SK-N-SH (cell line): ENCODE results near the gene CDK14. TPM values are rescaled to one million over a fixed set of nuclear protein-coding genes. Genes with fewer than 3 reads are reported as not detected.

Source experiments
- CTCF ChIA-PET: fragments of 300-600, 350-600 bp; formaldehyde crosslinking; extraction: SDS; loops from one replicate; lab custom pipeline; 2021; lab: Yijun Ruan, JAX
- POLR2A ChIA-PET: fragments of 350-600 bp; sonication (Branson Sonifier 250); formaldehyde crosslinking; extraction: SDS; loops from one replicate; lab custom pipeline; 2020; ENCODE audit warnings: antibody characterized with exemption, inconsistent platforms; lab: Yijun Ruan, JAX
- DNase-seq: peaks from one replicate; pipeline ENCODE4 v3.0.0; 2012
- H2AFZ ChIP-seq: fragments of 200-600 bp; sonication (generic); 2 replicates; pipeline ENCODE4 v1.8.1; 2016; ENCODE audit warnings: antibody characterized with exemption, mild to moderate bottlenecking, low read depth
- H3F3A ChIP-seq: fragments of 200-600 bp; sonication (generic); replicated peaks from 2 replicates; pipeline ENCODE3; 2016; ENCODE audit warnings: antibody characterized with exemption, mild to moderate bottlenecking; ENCODE audit not compliant: insufficient read depth
- H3K27ac ChIP-seq, 2 experiments: fragments of 200-500 bp in 1 of 2; fragments of 200-600 bp in 1 of 2; sonication (Bioruptor generic) in 1 of 2; sonication (generic), shearing (Covaris generic) in 1 of 2; 2 replicates each; pipeline versions ENCODE4 v1.5.1 to v1.6.1; 2014 to 2016; ENCODE audit warnings: low read depth in 2 of 2, inconsistent platforms in 1 of 2, low read length in 1 of 2, mild to moderate bottlenecking in 1 of 2, mixed read lengths in 1 of 2
- H3K27me3 ChIP-seq: fragments of 200-600 bp; sonication (generic), shearing (Covaris generic); 2 replicates; pipeline ENCODE4 v1.6.1; 2016; ENCODE audit warnings: mixed run types; ENCODE audit not compliant: insufficient read depth
- H3K36me3 ChIP-seq, 2 experiments: fragments of 200-500 bp in 1 of 2; fragments of 200-600 bp in 1 of 2; sonication (Bioruptor generic) in 1 of 2; sonication (generic) in 1 of 2; replicated peaks in 1 of 2; 2 replicates each; pipeline versions ENCODE3 to v1.5.1; 2014 to 2016; ENCODE audit warnings: low read length in 1 of 2, mild to moderate bottlenecking in 1 of 2; ENCODE audit not compliant: insufficient read depth in 2 of 2, control insufficient read depth in 1 of 2
- H3K4me1 ChIP-seq, 2 experiments: fragments of 200-500 bp in 1 of 2; fragments of 200-600 bp in 1 of 2; sonication (Bioruptor generic) in 1 of 2; sonication (generic), shearing (Covaris generic) in 1 of 2; 2 replicates each; pipeline versions ENCODE4 v1.5.1 to v1.6.1; 2014 to 2016; ENCODE audit warnings: low read depth in 1 of 2, low read length in 1 of 2, mixed run types in 1 of 2; ENCODE audit not compliant: insufficient read depth in 2 of 2, control insufficient read depth in 1 of 2
- H3K4me2 ChIP-seq: fragments of 200-600 bp; sonication (generic), shearing (Covaris generic); 2 replicates; pipeline ENCODE4 v1.6.1; 2017; ENCODE audit warnings: mixed run types
- H3K4me3 ChIP-seq, 2 experiments: fragments of 200-500 bp in 1 of 2; fragments of 200-600 bp in 1 of 2; sonication (Bioruptor generic) in 1 of 2; sonication (generic), shearing (Covaris generic) in 1 of 2; 2 replicates each; pipeline versions ENCODE4 v1.5.1 to v1.8.1; 2014 to 2016; ENCODE audit warnings: low read depth in 2 of 2, inconsistent platforms in 1 of 2, low read length in 1 of 2, mild to moderate bottlenecking in 1 of 2, mixed read lengths in 1 of 2, moderate library complexity in 1 of 2
- H3K79me2 ChIP-seq: fragments of 200-600 bp; sonication (generic); 2 replicates; pipeline ENCODE4 v1.8.1; 2017; ENCODE audit warnings: mild to moderate bottlenecking; ENCODE audit not compliant: insufficient read depth
- H3K9ac ChIP-seq: fragments of 200-600 bp; sonication (generic); 2 replicates; pipeline ENCODE4 v1.6.1; 2017; ENCODE audit warnings: mixed run types
- H3K9me2 ChIP-seq: fragments of 200-600 bp; sonication (generic); 2 replicates; pipeline ENCODE4 v1.6.1; 2017; ENCODE audit warnings: mixed run types
- H3K9me3 ChIP-seq: fragments of 200-600 bp; sonication (generic); 2 replicates; pipeline ENCODE4 v1.6.1; 2017; ENCODE audit warnings: mixed run types, mild to moderate bottlenecking, moderate library complexity
- H4K20me1 ChIP-seq: fragments of 200-600 bp; sonication (generic); 2 replicates; pipeline ENCODE4 v1.6.1; 2017; ENCODE audit warnings: mild to moderate bottlenecking, mixed run types; ENCODE audit not compliant: insufficient read depth
- CHD2 ChIP-seq: fragments of 150-350 bp; IDR thresholded peaks from 2 replicates; pipeline ENCODE4 v1.6.1; 2018; ENCODE audit warnings: low read length; ENCODE audit not compliant: partially characterized antibody
- EP300 ChIP-seq, 2 experiments: IDR thresholded peaks; 2 replicates each; pipeline versions ENCODE4 v1.4.0 to v1.6.1; 2012; ENCODE audit warnings: borderline replicate concordance in 1 of 2, low read depth in 1 of 2, low read length in 1 of 2
- MEF2A ChIP-seq: IDR thresholded peaks from 2 replicates; pipeline ENCODE4 v1.4.0; 2012; ENCODE audit warnings: low read depth, borderline replicate concordance
- MXI1 ChIP-seq: IDR thresholded peaks from 2 replicates; pipeline ENCODE4 v1.6.1; 2012; ENCODE audit warnings: mild to moderate bottlenecking, low read depth, low read length, improper control_type of control experiment
- RCOR1 ChIP-seq: fragments of 150-350 bp; IDR thresholded peaks from 2 replicates; pipeline ENCODE4 v1.6.1; 2017; ENCODE audit warnings: antibody characterized with exemption, low read length
- RFX5 ChIP-seq: IDR thresholded peaks from 2 replicates; pipeline ENCODE4 v1.6.1; 2012; ENCODE audit warnings: mild to moderate bottlenecking, improper control_type of control experiment, low read length
- SMC3 ChIP-seq: IDR thresholded peaks from 2 replicates; pipeline ENCODE4 v1.6.1; 2012; ENCODE audit warnings: low read depth, low read length, improper control_type of control experiment
- TAF1 ChIP-seq: IDR thresholded peaks from 2 replicates; pipeline ENCODE4 v1.6.1; 2012; ENCODE audit warnings: low read depth, mild to moderate bottlenecking, low read length, moderate library complexity, borderline replicate concordance
- TCF12 ChIP-seq: IDR thresholded peaks from 2 replicates; pipeline ENCODE4 v1.4.0; 2012
- TEAD4 ChIP-seq: IDR thresholded peaks from 2 replicates; pipeline ENCODE4 v1.4.0; 2012; ENCODE audit warnings: mild to moderate bottlenecking, borderline replicate concordance; ENCODE audit not compliant: insufficient read depth
- USF1 ChIP-seq: IDR thresholded peaks from 2 replicates; pipeline ENCODE4 v1.4.0; 2012; ENCODE audit warnings: low read depth, borderline replicate concordance
- WGBS: methylation state at CpG from one replicate; pipeline ENCODE4 v1.1.6; 2017; ENCODE audit warnings: low lambda C conversion rate; 5-methylcytosine and 5-hydroxymethylcytosine counted together
- polyA plus RNA-seq, 3 experiments: library from polyadenylated mRNA; depleted of rRNA; stranded (reverse); fragments of >200 nt; gene quantifications; 2 replicates each; pipeline ENCODE4 v1.2.3, GENCODE V29; 2012

CDK14 gene
- polyA plus RNA-seq, 1 of the 3 experiments (the other 2 are of a cell fraction): 13.9 TPM

DNA sequence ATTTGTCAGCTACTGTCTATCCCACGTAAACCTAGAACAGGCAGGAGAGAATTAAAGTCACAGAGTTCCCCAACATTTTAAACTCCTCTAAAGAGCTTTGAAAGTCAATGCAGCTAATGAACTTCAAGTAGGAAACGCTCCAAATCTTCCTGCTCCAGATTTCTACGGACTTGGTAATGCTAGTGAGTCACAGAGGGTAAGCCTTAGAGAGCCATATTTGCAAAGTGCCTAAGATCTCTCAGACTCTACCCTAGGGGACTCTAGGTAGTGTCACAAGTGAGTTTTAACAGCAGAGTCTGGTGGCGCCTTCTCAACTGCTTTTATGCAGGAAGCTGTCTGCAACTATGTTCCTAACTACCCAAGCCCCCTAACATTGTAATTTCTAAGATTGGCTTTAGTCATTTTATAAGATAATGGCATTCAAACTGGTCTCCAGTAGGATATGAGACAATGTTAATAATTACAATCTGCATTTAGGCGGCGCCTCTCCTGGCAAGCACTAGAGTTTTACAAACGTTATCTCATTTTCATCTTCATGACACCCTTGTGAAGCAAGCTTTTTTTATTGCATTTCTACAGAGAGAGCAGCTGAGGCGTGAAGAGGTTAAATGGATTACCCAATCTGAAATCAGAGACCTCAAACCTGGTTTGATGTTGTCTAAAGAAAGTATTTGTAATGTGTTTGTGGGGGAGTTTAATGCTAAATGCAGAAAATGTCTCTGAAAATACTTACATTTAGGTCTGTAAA, 646.1 kb downstream of the CDK14 start:
- 77% methylated on average over 8 of the region's 8 CpGs for WGBS
- TF ChIP-seq TEAD4: no peak
- TF ChIP-seq SMC3: no peak
- TF ChIP-seq RFX5: no peak
- no peak for TF ChIP-seq TAF1
- TF ChIP-seq MEF2A: no peak
- no peak for TF ChIP-seq USF1
- H2AFZ ChIP-seq: no peak overlapping the region
- H3K9me3 ChIP-seq: no peaks in the 10 kb centered on the region
- ChIA-PET CTCF (interaction anchor here (1.0 to 2.3 kb wide), 3 partner anchors 12 to 152 kb away, joined by 3 to 7 read pairs (median 3); no protein-coding TSS in a partner anchor), POLR2A (no interaction called here)
- H3K4me1 ChIP-seq: peaks cover 5 to 8% of the 10 kb centered on the region in 2 experiments; a peak in 2 of 4 replicates
- H3K27ac ChIP-seq: no peak overlapping the region
- no peaks in the 10 kb centered on the region for H3F3A ChIP-seq
- H3K9ac ChIP-seq: no peak overlapping the region
- no peaks in the 10 kb centered on the region for H4K20me1 ChIP-seq
- H3K36me3 ChIP-seq: no peaks in the 10 kb centered on the region
- H3K79me2 ChIP-seq: no peaks in the 10 kb centered on the region
- no peak overlapping the region for H3K4me3 ChIP-seq
- no peak overlapping the region for H3K4me2 ChIP-seq
- DNase-seq: no peak
- H3K27me3 ChIP-seq: no peaks in the 10 kb centered on the region
- H3K9me2 ChIP-seq: no peaks in the 10 kb centered on the region

GRCh38 chr7:91243591-91244301, 647.6 kb downstream of the CDK14 start:
- 61% methylated on average over 6 of the region's 6 CpGs for WGBS
- ChIA-PET POLR2A (no interaction called here), CTCF (interaction anchor here (1.3 to 1.6 kb wide), 3 partner anchors 9 to 160 kb away, joined by 3 to 6 read pairs (median 4); no protein-coding TSS in a partner anchor)
- no peaks in the 10 kb centered on the region for H3K36me3 ChIP-seq
- H3K9me3 ChIP-seq: no peaks in the 10 kb centered on the region
- no peaks in the 10 kb centered on the region for H3K9me2 ChIP-seq
- H3K4me2 ChIP-seq: peak overlapping the region; percentile 46
- H3K9ac ChIP-seq: no peak overlapping the region
- H4K20me1 ChIP-seq: no peaks in the 10 kb centered on the region
- H3F3A ChIP-seq: no peaks in the 10 kb centered on the region
- no peak for DNase-seq
- H3K27me3 ChIP-seq: no peaks in the 10 kb centered on the region
- no peak overlapping the region for H2AFZ ChIP-seq
- H3K79me2 ChIP-seq: no peaks in the 10 kb centered on the region
- H3K4me3 ChIP-seq: no peak overlapping the region
- H3K27ac ChIP-seq: peak overlapping the region in 1 of 2 experiments; percentile 50; a peak in 2 of 4 replicates
- H3K4me1 ChIP-seq: peaks cover 5 to 8% of the 10 kb centered on the region in 2 experiments; a peak in 2 of 4 replicates
- no peak for TF ChIP-seq CHD2
- TF ChIP-seq MXI1: no peak
- TF ChIP-seq TCF12: peak; percentile 78
- peak; percentile 55; the same call in 1 of the 2 replicates for TF ChIP-seq RCOR1
- peak in 1 of 2 experiments; percentile 51; a peak in 2 of 4 replicates for TF ChIP-seq EP300 (IDR thresholded peaks at IDR 0.05; ENCODE audit: borderline replicate concordance in 1 of 2, low read depth in 1 of 2, low read length in 1 of 2)
